ENCODE data around the gene AP1G1.
A peak's percentile ranks its signal among the peaks of the same experiment; 100 is the strongest.

Gene AP1G1

DNA sequence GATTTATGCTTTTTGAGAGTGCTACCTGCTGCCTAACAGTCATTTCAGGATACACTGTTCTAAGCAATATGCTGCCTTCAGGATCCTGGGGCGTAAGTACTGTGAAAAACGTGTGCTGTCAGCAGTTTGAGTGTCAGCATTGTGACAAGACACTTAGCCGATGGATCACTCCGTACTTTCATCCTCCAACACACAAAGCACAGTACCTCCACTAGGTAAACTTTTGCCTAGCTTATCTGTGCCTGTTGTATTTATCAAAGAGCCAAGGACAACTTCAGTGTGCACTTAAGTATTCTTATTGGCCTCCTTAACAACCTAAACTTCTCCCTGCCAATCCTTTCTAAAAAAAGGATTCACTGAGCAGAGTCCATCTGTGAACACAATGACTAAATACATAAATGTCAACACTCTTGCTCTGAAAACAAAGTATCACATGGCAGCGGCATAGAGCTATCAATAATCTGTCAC lies 50.3 kb downstream of the AP1G1 start:
- DNase-seq (ENCODE audit: low spot score) (no peak), FAIRE-seq (no peak)

GRCh38 chr16:71754652-71755051 lies 54.0 kb downstream of the AP1G1 start:
- DNase-seq (ENCODE audit: low spot score) (no peak), FAIRE-seq (no peak)

DNA sequence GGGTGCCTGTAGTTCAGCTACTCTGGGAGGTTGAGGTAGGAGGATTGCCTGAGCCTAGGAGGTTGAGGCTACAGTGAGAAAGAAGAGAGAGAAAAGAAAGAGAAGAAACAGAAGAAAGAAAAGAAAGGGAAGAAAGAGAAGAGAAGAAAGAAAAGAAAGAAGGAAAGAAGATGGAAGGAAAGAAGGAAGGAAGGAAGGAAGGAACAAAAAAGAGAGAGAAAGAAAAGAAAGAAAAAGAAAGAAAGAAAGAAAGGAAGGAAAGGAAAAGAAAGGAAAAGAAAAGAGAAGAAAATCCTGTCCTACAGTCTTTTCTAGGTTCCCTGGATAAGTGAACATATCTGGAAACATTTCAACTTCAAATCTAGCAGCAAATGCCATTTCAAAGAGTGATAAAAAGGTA lies 54.5 kb downstream of the AP1G1 start:
- FAIRE-seq, result no peak
- DNase-seq (ENCODE audit: low spot score), result no peak

DNA sequence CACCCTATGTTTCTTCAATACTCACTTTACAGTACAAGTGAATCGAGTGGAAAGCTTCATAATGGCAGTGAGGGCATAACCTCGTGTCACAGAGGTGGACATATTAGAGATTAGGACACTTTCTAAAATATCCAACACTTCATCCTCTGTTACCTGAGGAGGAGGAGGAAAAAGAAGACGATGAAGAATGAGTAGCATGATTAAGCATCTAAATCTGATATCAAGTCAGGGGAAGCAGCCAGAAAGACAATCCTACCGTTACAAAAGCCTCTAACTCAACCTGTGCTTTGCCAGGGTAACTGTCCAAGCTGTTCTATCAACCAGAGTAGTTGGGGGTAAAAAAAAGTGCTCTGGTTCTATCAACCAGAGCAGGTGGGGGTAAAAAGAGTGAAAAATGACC lies 60.4 kb downstream of the AP1G1 start:
- FAIRE-seq, result no peak
- DNase-seq (ENCODE audit: low spot score), result no peak

- FAIRE-seq (no peak), DNase-seq (ENCODE audit: low spot score) (peak; percentile 37)
Observed at GRCh38 chr16:71746442-71747046, 62.1 kb downstream of the AP1G1 start.

DNA sequence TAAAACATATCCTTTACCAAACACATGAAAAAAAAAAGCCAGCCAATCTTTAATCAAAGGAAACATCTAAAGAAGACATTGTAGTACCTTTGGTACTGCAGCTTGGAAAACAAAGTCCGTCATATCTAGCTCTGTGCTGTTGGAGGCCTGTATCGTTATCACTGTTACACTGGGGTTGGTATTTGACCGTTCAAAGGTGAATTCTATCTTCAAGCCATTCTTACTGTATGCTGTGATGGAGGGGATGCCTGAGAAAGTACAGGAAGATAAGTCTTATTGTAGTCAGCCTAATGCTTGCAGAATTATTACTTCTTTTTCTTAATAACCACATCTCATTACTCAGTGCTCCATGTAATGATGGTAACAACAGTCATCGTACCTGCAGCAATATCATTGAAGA lies 69.8 kb downstream of the AP1G1 start:
- FAIRE-seq (no peak), DNase-seq (ENCODE audit: low spot score) (no peak)

DNA sequence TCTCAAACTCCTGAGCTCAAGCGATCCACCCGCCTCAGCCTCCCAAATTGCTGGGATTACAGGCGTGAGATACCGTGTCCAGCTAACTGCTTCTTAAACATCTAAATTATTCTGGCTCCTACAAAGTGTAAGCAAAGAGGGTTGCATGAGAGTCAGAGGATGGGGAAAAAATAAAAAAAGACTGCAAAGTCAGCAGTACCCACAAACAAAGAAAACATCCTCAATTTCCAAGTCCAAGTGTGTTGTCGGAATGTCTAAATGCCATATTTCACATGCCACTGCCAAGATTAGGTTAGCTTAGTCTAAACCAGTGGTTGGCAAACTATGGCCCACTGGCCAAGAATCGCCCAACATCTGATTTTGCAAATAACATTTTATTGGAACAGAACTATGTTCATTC lies 71.1 kb downstream of the AP1G1 start:
- FAIRE-seq (no peak), DNase-seq (ENCODE audit: low spot score) (no peak)

DNA sequence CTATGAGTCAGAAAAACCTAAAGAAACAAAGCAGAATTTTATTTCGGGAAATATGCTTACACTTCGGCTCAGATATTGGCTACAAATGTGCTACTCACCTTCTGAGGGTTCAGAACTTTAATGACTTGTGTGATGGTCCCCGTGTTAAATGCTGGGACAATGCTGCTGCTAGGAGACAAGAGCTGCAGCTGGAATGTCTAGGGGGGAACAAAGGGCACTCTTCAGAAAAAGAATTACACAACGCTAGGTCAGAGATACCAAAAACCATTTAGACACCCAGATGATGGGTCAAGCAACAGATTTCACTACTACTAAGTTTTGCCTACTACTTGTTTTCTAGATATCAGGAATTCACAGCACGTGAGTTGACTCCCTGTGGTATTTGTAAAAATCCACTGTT lies 74.1 kb downstream of the AP1G1 start:
- no peak for DNase-seq (ENCODE audit: low spot score)
- no peak for FAIRE-seq

DNA sequence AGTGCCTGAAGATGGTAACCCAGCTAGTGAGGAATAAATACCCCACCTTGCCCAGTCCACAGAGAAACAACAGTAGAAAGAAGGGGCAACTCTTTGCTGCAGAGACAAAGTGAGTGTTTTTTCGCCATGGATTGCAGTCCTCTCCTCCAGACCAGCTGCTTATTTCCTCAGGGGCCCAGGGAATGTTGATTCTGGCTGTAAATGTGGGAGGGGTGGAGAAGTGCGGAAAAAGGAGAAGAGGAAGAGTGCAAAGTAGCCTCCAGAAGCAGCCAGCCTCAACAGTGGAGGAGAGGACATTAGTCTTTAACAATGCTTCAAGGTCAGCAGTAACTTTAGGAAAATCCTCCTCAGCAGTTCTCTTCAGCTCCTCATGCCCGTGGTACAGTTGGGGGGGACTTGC lies 76.0 kb downstream of the AP1G1 start:
- DNase-seq (ENCODE audit: low spot score) (no peak), FAIRE-seq (no peak)

DNA sequence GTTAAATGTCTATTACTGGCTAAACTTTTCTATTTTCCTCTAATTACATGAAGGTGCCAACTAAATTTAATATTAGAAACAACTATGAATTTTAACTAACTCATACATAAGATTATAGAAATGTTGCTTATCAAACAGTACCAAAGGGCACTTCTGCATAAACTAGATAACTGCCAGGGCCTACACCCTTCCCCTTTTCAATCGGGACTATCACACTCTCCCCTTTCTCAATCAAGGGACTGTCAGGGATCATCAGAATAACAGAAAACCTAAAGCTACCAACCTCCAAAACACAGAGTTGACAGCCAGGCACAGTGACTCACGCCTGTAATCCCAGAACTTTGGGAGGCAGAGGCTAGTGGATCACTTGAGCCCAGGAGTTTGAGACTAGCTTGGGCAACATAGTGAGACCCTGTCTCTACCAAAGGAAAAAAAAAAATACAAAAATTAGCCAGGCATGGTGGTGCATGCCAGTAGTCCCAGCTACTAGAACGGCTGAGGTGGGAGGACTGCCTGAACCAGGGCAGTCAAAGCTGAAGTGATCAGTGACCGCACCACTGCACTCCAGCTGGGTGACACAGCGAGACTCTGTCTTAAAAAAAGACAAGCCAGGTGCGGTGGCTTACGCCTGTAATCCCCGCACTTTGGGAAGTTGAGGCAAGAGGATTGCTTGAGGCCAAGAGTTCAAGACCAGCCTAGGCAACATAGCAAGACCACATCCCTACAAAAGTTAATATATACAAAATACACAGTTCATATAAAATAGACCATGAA lies 80.9 kb downstream of the AP1G1 start:
- DNase-seq (ENCODE audit: low spot score) (no peak), FAIRE-seq (no peak)

DNA sequence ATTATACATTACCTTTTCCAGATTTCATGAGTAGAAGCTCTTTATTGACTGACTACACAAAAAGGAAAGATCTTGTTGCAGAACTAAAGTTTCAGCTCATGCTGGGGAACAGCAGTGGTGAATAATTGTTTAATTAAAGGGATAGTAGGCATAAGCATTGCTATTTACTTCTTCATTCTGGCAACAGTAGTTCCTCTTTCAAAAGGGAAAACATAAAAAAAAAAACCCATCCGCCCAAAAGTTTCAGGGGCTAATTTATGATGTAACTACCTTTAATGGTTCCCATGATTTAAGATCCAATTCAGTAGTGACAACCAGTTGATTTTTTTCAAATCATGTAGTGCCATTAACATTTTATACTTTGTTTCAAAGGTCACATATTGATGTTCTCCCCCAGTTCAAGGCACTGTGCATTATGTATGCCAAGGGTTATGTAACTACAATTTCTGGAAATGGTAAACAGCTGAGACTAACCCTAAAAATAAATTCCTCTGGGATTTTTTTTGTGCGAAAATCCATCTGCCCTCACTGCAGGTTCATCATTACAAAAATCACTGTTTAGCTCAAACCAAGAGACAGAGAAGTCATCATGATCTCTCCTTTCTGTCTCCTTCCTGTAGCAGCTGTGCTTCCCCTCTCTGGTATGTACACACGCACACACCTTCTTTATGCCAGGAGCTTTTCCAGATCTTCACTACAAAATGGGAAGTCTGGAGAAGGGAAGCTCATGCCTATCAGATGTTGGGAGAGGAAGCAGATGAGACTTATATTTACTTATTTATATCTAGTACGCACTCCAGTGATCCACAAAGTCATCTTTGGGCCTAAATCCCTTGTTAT lies 81.9 kb downstream of the AP1G1 start:
- FAIRE-seq (no peak), DNase-seq (ENCODE audit: low spot score) (no peak)

DNA sequence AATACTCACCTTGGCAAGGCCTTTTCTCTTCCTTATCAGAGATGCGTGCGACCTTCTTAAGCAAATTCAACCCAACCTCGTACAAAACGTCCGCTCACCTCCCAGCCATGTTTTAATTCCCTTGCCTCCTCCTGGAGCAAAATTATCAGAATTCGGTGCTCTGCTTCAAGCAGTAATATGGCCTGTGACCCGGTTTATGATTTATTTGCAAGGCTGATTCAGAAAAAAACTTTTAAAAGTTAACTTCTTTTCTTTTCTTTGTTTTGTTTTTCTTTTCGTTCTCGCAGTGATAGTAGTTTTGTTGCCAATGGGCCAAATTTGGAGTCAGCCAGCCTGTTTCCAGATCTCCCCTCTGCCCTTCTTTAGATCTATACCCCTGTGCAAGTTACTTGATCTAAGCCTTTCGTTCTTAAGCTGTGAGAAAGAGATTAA lies 84.3 kb downstream of the AP1G1 start, which contains the start of gene PHLPP2:
Gene PHLPP2, minus strand, starts transcription at position 382 of the 432 bp plus-strand sequence. CDS start 9,906 bp downstream, outside the sequence.
- FAIRE-seq (no peak), DNase-seq (ENCODE audit: low spot score) (no peak)

DNA sequence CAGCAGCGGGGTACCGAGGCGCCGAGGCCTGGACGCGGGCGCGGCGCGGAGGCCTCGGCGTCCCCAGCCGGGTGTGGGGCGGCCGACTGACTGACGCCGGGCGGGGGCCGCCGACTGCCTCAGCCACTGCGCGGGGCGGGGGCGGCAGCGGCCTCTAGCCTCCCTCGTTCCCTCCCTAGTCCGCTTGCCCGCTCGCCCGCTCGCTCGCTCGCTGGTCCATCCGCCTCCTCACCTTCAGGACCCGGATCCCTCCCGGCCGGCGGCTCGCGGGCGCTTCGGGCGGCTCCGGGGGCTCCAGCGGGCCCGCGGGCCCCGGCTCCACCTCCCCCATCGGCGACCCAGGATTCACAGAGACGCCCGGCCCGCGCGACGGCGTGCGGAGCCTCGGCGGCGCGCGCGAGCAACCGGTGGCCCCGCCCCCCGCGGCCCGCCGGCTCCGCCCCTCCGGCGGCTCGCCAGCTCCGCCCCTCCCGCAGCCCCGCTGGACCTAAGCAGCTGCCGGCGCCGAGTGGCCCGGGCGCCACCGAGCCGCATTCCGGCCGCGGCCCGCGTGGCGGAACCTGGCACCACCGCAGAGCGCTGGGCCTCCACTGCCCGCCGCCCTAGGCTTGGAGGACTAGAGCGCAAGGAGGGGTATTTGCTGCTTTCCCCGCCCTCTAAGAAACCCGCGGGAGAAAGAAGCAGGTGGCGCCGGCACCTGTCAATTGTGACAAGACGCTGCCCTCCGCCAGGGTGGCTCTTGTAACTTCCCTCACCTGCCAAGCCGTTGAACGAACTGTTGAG lies 84.9 kb downstream of the AP1G1 start:
- FAIRE-seq (no peak), DNase-seq (ENCODE audit: low spot score) (peak; percentile 91)

GRCh38 chr16:71722801-71723536 lies 85.7 kb downstream of the AP1G1 start:
- no peak for FAIRE-seq
- peak; percentile 83 for DNase-seq (ENCODE audit: low spot score)

GRCh38 chr16:71721066-71721740 lies 87.4 kb downstream of the AP1G1 start:
- no peak for DNase-seq (ENCODE audit: low spot score)
- FAIRE-seq, result no peak

- DNase-seq (ENCODE audit: low spot score) (no peak), FAIRE-seq (no peak)
Observed at GRCh38 chr16:71712501-71712900, 96.1 kb downstream of the AP1G1 start.

DNA sequence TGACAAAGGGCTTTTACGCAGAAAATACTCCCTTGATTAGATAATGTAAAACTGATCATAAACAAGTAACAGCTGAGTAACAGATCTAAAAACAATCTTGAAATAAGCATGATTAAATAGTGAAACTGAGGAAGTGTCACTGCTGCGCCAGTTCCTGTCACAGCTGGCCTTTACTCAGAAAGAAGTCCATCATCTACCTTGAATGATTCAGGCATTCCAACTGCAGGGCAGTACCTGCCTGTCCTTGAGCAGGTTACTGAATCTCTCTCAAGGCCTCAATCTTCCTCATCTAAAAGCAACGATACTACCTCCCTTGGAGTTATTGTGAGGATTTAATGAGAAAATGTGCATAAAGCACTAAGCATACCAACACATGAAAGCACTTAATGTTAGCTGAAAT lies 96.8 kb downstream of the AP1G1 start:
- DNase-seq (ENCODE audit: low spot score) (no peak), FAIRE-seq (no peak)

DNA sequence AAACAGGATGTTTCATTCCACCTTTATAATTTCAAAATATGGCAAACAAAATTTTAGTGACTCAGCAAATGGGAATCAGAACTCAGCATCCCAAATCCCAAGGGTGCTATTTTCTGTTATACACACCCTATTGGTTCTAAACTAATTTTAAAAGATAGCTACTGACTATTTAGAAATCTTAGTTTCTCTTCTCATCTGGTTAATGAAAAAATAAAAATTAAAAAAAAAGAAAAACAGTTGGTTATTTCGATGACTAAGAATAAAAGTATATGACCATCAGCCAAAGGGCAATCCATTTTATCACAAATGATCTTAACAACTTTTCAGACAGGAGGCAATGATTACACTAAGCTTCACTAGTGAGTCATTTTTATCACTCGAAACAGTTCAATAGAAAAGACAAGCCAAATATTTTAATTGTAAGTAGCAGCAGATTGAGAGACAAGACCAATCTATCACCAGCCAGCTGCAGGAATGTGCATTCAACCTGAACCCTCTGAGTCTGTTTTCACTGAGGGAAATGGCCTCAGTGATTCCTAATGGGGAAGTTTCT lies 99.3 kb downstream of the AP1G1 start:
- DNase-seq (ENCODE audit: low spot score), result peak; percentile 6
- no peak for FAIRE-seq

- no peak for FAIRE-seq
Observed at GRCh38 chr16:71708696-71709095, 99.9 kb downstream of the AP1G1 start.

DNA sequence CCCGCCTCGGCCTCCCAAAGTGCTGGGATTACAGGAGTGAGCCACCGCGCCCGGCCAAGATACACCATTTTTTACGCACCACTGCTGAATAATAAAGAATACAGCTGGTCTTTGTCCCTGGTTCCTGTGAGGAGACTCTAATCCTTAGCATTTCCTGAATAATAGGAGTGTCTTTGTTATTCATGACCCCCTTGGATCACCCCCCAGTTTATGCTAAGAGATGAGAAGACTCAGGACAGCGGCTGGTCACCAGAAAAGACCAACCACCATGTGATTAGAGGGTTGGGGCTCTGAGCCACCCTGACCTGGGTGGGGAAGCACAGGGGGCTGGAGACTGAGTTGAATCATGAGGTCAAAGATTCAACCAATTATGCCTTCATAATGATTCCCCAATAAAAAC lies 101.4 kb downstream of the AP1G1 start:
- no peak for DNase-seq (ENCODE audit: low spot score)
- FAIRE-seq, result no peak

More at GRCh38 chr16:71708696-71709095, 99.9 kb downstream of the AP1G1 start:
- DNase-seq (ENCODE audit: low spot score), result no peak
